Measurements from ENCODE around the gene KAZALD1.

- no peak for TF ChIP-seq CTCF (IDR thresholded peaks at IDR 0.05; ENCODE audit: poor library complexity, severe bottlenecking)
- TF ChIP-seq POLR2AphosphoS5 (IDR thresholded peaks at IDR 0.05) = no peak
- no peak for TF ChIP-seq MXI1 (conservative IDR thresholded peaks at IDR 0.05; ENCODE audit: poor library complexity, severe bottlenecking)
- TF ChIP-seq RAD21 (conservative IDR thresholded peaks at IDR 0.05) = no peak
- TF ChIP-seq EZH2 (IDR thresholded peaks at IDR 0.05; ENCODE audit: borderline replicate concordance, insufficient read depth, low read length, poor library complexity, severe bottlenecking) = no peak
- TF ChIP-seq SMC3 (conservative IDR thresholded peaks at IDR 0.05; ENCODE audit: poor library complexity) = no peak
- TF ChIP-seq REST (IDR thresholded peaks at IDR 0.05; ENCODE audit: borderline replicate concordance) = no peak
- TF ChIP-seq EP300 (conservative IDR thresholded peaks at IDR 0.05; ENCODE audit: poor library complexity, severe bottlenecking) = no peak
- no peak for TF ChIP-seq TAF1 (IDR thresholded peaks at IDR 0.05; ENCODE audit: low read depth)
These were observed 45.0 kb upstream of the KAZALD1 start for GRCh38 chr10:101016814-101017213.
